MM.1S (cell line): ENCODE data around the gene HOMER2.

Experiments
- DNase-seq: peaks from one replicate; pipeline ENCODE4 v3.0.0-alpha.2; 2015
- H2AFZ ChIP-seq: fragments of 300-600 bp; sonication (generic); 2 replicates; pipeline ENCODE4 v1.6.0; 2016; ENCODE audit warnings: antibody characterized with exemption, low read length
- H3F3A ChIP-seq: fragments of 300-600 bp; sonication (generic); 2 replicates; pipeline ENCODE4 v1.6.1; 2016; ENCODE audit warnings: mild to moderate bottlenecking, antibody characterized with exemption, low read length, moderate library complexity, mixed read lengths; ENCODE audit not compliant: insufficient read depth
- H3K27ac ChIP-seq: fragments of 300-600 bp; sonication (generic); 2 replicates; pipeline ENCODE4 v1.5.1; 2016; ENCODE audit warnings: mild to moderate bottlenecking, low read length
- H3K27me3 ChIP-seq: fragments of 300-600 bp; sonication (generic); replicated peaks from 2 replicates; pipeline ENCODE4 v1.6.0; 2016; ENCODE audit warnings: low read length; ENCODE audit not compliant: insufficient read depth
- H3K36me3 ChIP-seq: fragments of 300-600 bp; sonication (generic); replicated peaks from 2 replicates; pipeline ENCODE4 v1.6.1; 2016; ENCODE audit warnings: mild to moderate bottlenecking, low read length, mixed read lengths; ENCODE audit not compliant: insufficient read depth
- H3K4me1 ChIP-seq: fragments of 300-600 bp; sonication (generic); 2 replicates; pipeline ENCODE4 v1.6.1; 2016; ENCODE audit warnings: low read length, mixed read lengths
- H3K4me2 ChIP-seq: fragments of 300-600 bp; sonication (generic); 2 replicates; pipeline ENCODE4 v1.6.0; 2016; ENCODE audit warnings: low read depth, low read length
- H3K4me3 ChIP-seq: fragments of 300-600 bp; sonication (generic); 2 replicates; pipeline ENCODE4 v1.5.1; 2016; ENCODE audit warnings: low read length, mixed read lengths
- H3K79me2 ChIP-seq: fragments of 300-600 bp; sonication (generic); 2 replicates; pipeline ENCODE4 v1.6.1; 2016; ENCODE audit warnings: mixed run types, low read length, mixed read lengths
- H3K9ac ChIP-seq: fragments of 300-600 bp; sonication (generic); 2 replicates; pipeline ENCODE4 v1.6.1; 2016; ENCODE audit warnings: low read length, mixed read lengths
- H3K9me2 ChIP-seq: fragments of 300-600 bp; sonication (generic); replicated peaks from 2 replicates; pipeline ENCODE4 v1.6.1; 2016; ENCODE audit warnings: mild to moderate bottlenecking, low read length, mixed read lengths; ENCODE audit not compliant: insufficient read depth
- H3K9me3 ChIP-seq: fragments of 300-600 bp; sonication (generic); replicated peaks from 2 replicates; pipeline ENCODE4 v1.6.1; 2016; ENCODE audit warnings: mild to moderate bottlenecking, low read length, mixed read lengths; ENCODE audit not compliant: insufficient read depth
- H4K20me1 ChIP-seq: fragments of 300-600 bp; sonication (generic); 2 replicates; pipeline ENCODE4 v1.6.1; 2016; ENCODE audit warnings: mild to moderate bottlenecking, low read length, moderate library complexity, mixed read lengths; ENCODE audit not compliant: insufficient read depth
- CTCF ChIP-seq: fragments of 300-600 bp; sonication (generic); IDR thresholded peaks from 2 replicates; pipeline ENCODE4 v1.5.1; 2016; ENCODE audit warnings: antibody characterized with exemption, low read length, mixed read lengths
- EZH2 ChIP-seq: fragments of 300-600 bp; sonication (generic); optimal IDR thresholded peaks from 2 replicates; pipeline ENCODE3; 2017; ENCODE audit warnings: low read depth, mild to moderate bottlenecking, antibody characterized with exemption, low read length, mixed read lengths
- EZH2phosphoT487 ChIP-seq: fragments of 300-600 bp; sonication (generic); IDR thresholded peaks from 2 replicates; pipeline ENCODE4 v1.6.1; 2018; ENCODE audit warnings: antibody characterized with exemption, low read length

The HOMER2 gene

GRCh38 chr15:82934100-82934880, 18.2 kb downstream of the HOMER2 start:
- Histone ChIP-seq H3K4me2 (no peak overlapping the region), H3K4me1 (no peaks in the 10 kb centered on the region), H3F3A (no peaks in the 10 kb centered on the region), H2AFZ (no peak overlapping the region), H3K27ac (no peak overlapping the region), H3K36me3 (no peaks in the 10 kb centered on the region), H4K20me1 (no peaks in the 10 kb centered on the region), H3K27me3 (no peaks in the 10 kb centered on the region), H3K4me3 (no peak overlapping the region), H3K9ac (no peak overlapping the region), H3K79me2 (no peaks in the 10 kb centered on the region), H3K9me2 (no peaks in the 10 kb centered on the region), H3K9me3 (no peaks in the 10 kb centered on the region)
- DNase-seq, result no peak
- TF ChIP-seq EZH2, result no peak
- no peak for TF ChIP-seq EZH2phosphoT487

GRCh38 chr15:82933576-82933975, 18.9 kb downstream of the HOMER2 start:
- Histone ChIP-seq H3F3A (no peaks in the 10 kb centered on the region), H3K36me3 (no peaks in the 10 kb centered on the region), H3K9me3 (no peaks in the 10 kb centered on the region), H3K27ac (no peak overlapping the region), H3K4me2 (no peak overlapping the region), H3K4me1 (no peaks in the 10 kb centered on the region), H3K27me3 (no peaks in the 10 kb centered on the region), H2AFZ (no peak overlapping the region), H3K79me2 (no peaks in the 10 kb centered on the region), H4K20me1 (no peaks in the 10 kb centered on the region), H3K9ac (no peak overlapping the region), H3K4me3 (no peak overlapping the region), H3K9me2 (no peaks in the 10 kb centered on the region)
- DNase-seq, result no peak
- TF ChIP-seq CTCF, result no peak
- no peak for TF ChIP-seq EZH2
- TF ChIP-seq EZH2phosphoT487, result no peak

- Histone ChIP-seq H2AFZ (no peak overlapping the region), H3K9me3 (no peaks in the 10 kb centered on the region), H3K4me2 (no peak overlapping the region), H3K27ac (no peak overlapping the region), H3K4me1 (no peaks in the 10 kb centered on the region), H3K36me3 (no peaks in the 10 kb centered on the region), H3F3A (no peaks in the 10 kb centered on the region), H3K79me2 (no peaks in the 10 kb centered on the region), H3K27me3 (no peaks in the 10 kb centered on the region), H3K4me3 (no peak overlapping the region), H4K20me1 (no peaks in the 10 kb centered on the region), H3K9me2 (no peaks in the 10 kb centered on the region), H3K9ac (no peak overlapping the region)
- no peak for TF ChIP-seq CTCF
- TF ChIP-seq EZH2, result no peak
- no peak for TF ChIP-seq EZH2phosphoT487
- no peak for DNase-seq
These were observed 21.3 kb downstream of the HOMER2 start for GRCh38 chr15:82931221-82931620.

GRCh38 chr15:82930461-82930860, 22.1 kb downstream of the HOMER2 start:
- no peaks in the 10 kb centered on the region for H3K9me3 ChIP-seq
- no peak overlapping the region for H3K4me2 ChIP-seq
- H3K4me1 ChIP-seq, result no peaks in the 10 kb centered on the region
- H2AFZ ChIP-seq, result no peak overlapping the region
- no peaks in the 10 kb centered on the region for H4K20me1 ChIP-seq
- DNase-seq, result no peak
- no peak overlapping the region for H3K9ac ChIP-seq
- no peaks in the 10 kb centered on the region for H3F3A ChIP-seq
- H3K27ac ChIP-seq, result no peak overlapping the region
- no peaks in the 10 kb centered on the region for H3K36me3 ChIP-seq
- no peak overlapping the region for H3K4me3 ChIP-seq
- H3K79me2 ChIP-seq, result no peaks in the 10 kb centered on the region
- H3K9me2 ChIP-seq, result no peaks in the 10 kb centered on the region
- TF ChIP-seq CTCF (no peak), EZH2phosphoT487 (no peak), EZH2 (no peak)
- H3K27me3 ChIP-seq, result no peaks in the 10 kb centered on the region
